T-cell (primary cell): ENCODE results near the gene OR10H1. TPM values are rescaled to one million over a fixed set of nuclear protein-coding genes. Genes with fewer than 3 reads are reported as not detected.

Source experiments
- ATAC-seq, 4 experiments: fragments of 200-7000 bp in 3 of 4; fragments of 150-1000 bp in 1 of 4; cut with Tn5 transposase; replicated peaks in 1 of 4; 1 replicate in 3 of 4; 2 replicates in 1 of 4; pipeline ENCODE4 v1.10.0; 2021; ENCODE audit warnings: moderate library complexity in 3 of 4, mild to moderate bottlenecking in 2 of 4, moderate number of reproducible peaks in 1 of 4
- CTCF ChIA-PET, 2 donors: fragments of 300-600 bp; sonication (Branson Sonifier 250); formaldehyde crosslinking; loops; one replicate each; lab custom pipeline; 2022; ENCODE audit warnings: antibody characterized with exemption in 2 of 2; lab: Charles Lee
- POLR2A ChIA-PET, 2 donors: fragments of 300-600 bp; sonication (Branson Sonifier 250); formaldehyde crosslinking; loops; one replicate each; lab custom pipeline; 2022; ENCODE audit warnings: antibody characterized with exemption in 2 of 2; lab: Charles Lee
- DNase-seq, 35 experiments: peaks; one replicate each; pipeline versions ENCODE4 v3.0.0 to v3.0.0-alpha.2; 2013 to 2023
- H3K27ac ChIP-seq: one replicate; pipeline ENCODE4 v1.5.1; 2013; ENCODE audit warnings: low read length
- H3K27me3 ChIP-seq, 2 experiments: replicated peaks in 1 of 2; 1 replicate in 1 of 2; 2 replicates in 1 of 2; pipeline versions ENCODE4 v1.6.1 to v1.7.0; 2013; ENCODE audit warnings: low read length in 1 of 2, mixed read lengths in 1 of 2; ENCODE audit not compliant: control insufficient read depth in 2 of 2, insufficient read depth in 2 of 2; ENCODE audit errors: extremely low read depth in 1 of 2
- H3K36me3 ChIP-seq, 2 donors: 1 replicate in 1 of 2; 2 replicates in 1 of 2; pipeline versions ENCODE4 v1.6.1 to v1.7.0; 2013; ENCODE audit warnings: low read length in 1 of 2; ENCODE audit not compliant: control insufficient read depth in 2 of 2, insufficient read depth in 1 of 2; ENCODE audit errors: extremely low read depth in 1 of 2
- H3K4me1 ChIP-seq, 2 experiments: 1 replicate in 1 of 2; 2 replicates in 1 of 2; pipeline versions ENCODE4 v1.6.1 to v1.7.0; 2013; ENCODE audit warnings: low read length in 2 of 2, mixed read lengths in 1 of 2; ENCODE audit not compliant: insufficient read depth in 2 of 2, control insufficient read depth in 1 of 2; ENCODE audit errors: extremely low read depth in 1 of 2
- H3K4me3 ChIP-seq, 2 donors: 1 replicate in 1 of 2; 2 replicates in 1 of 2; pipeline versions ENCODE4 v1.5.1 to v1.7.0; 2013; ENCODE audit warnings: mild to moderate bottlenecking in 2 of 2, low read length in 1 of 2, moderate library complexity in 1 of 2; ENCODE audit not compliant: control insufficient read depth in 1 of 2; ENCODE audit errors: extremely low read depth in 1 of 2
- H3K9me3 ChIP-seq: 2 replicates; pipeline ENCODE4 v1.7.0; 2013
- H3K27ac Mint-ChIP-seq, 2 donors: one replicate each; pipeline ENCODE4 v1.8.0; 2020 to 2021; ENCODE audit warnings: mild to moderate bottlenecking in 2 of 2, mixed read lengths in 2 of 2
- H3K27me3 Mint-ChIP-seq, 2 donors: one replicate each; pipeline ENCODE4 v1.8.0; 2021 to 2022; ENCODE audit warnings: mixed read lengths in 2 of 2
- H3K36me3 Mint-ChIP-seq: one replicate; pipeline ENCODE4 v1.8.0; 2021; ENCODE audit warnings: mixed read lengths
- H3K4me1 Mint-ChIP-seq, 3 donors: one replicate each; pipeline ENCODE4 v1.8.0; 2020 to 2022; ENCODE audit warnings: mixed read lengths in 3 of 3, mild to moderate bottlenecking in 1 of 3
- H3K4me3 Mint-ChIP-seq, 3 donors: one replicate each; pipeline ENCODE4 v1.8.0; 2020 to 2022; ENCODE audit warnings: mild to moderate bottlenecking in 3 of 3, mixed read lengths in 3 of 3, moderate library complexity in 3 of 3
- H3K9me3 Mint-ChIP-seq, 3 donors: one replicate each; pipeline ENCODE4 v1.8.0; 2020 to 2022; ENCODE audit warnings: mixed read lengths in 3 of 3
- WGBS: methylation state at CpG from one replicate; pipeline ENCODE4 v1.1.5; 2013; ENCODE audit warnings: missing lambda C conversion rate; ENCODE audit not compliant: insufficient coverage; 5-methylcytosine and 5-hydroxymethylcytosine counted together
- total RNA-seq, 35 experiments: library from RNA in 6 of 35; stranded (reverse) in 6 of 35; fragments of 120-200 nt in 1 of 35; gene quantifications; one replicate each; pipeline versions ENCODE4 v1.2.1 to v1.2.4 and lab custom pipeline; 2013 to 2026

Gene OR10H1
- total RNA-seq, 5 donors from 2014 or later (not counting 1 experiment from before 2014, with no cell fraction given), result 0.16 TPM; not detected in 4

GRCh38 chr19:15781661-15782060 is 33.8 kb downstream of the OR10H1 start:
- Mint-ChIP-seq H3K27ac (no peak overlapping the region), H3K36me3 (no peaks in the 10 kb centered on the region), H3K9me3 (no peaks in the 10 kb centered on the region), H3K27me3 (peaks cover under 1 to 9% of the 10 kb centered on the region in 2 donors), H3K4me1 (peaks cover 0 to 8% (median 4%) of the 10 kb centered on the region in 3 donors), H3K4me3 (no peak overlapping the region)
- Histone ChIP-seq H3K4me1 (no peaks in the 10 kb centered on the region), H3K27me3 (peaks cover 0 to 18% of the 10 kb centered on the region in 2 experiments), H3K9me3 (no peaks in the 10 kb centered on the region), H3K4me3 (no peak overlapping the region), H3K27ac (no peak overlapping the region), H3K36me3 (no peaks in the 10 kb centered on the region)
- POLR2A ChIA-PET, result no interaction called here
- CTCF ChIA-PET, result no interaction called here
- ATAC-seq, result no peak
- DNase-seq, result no peak
- WGBS, result 71% methylated on average over 1 of the region's 5 CpGs

DNA sequence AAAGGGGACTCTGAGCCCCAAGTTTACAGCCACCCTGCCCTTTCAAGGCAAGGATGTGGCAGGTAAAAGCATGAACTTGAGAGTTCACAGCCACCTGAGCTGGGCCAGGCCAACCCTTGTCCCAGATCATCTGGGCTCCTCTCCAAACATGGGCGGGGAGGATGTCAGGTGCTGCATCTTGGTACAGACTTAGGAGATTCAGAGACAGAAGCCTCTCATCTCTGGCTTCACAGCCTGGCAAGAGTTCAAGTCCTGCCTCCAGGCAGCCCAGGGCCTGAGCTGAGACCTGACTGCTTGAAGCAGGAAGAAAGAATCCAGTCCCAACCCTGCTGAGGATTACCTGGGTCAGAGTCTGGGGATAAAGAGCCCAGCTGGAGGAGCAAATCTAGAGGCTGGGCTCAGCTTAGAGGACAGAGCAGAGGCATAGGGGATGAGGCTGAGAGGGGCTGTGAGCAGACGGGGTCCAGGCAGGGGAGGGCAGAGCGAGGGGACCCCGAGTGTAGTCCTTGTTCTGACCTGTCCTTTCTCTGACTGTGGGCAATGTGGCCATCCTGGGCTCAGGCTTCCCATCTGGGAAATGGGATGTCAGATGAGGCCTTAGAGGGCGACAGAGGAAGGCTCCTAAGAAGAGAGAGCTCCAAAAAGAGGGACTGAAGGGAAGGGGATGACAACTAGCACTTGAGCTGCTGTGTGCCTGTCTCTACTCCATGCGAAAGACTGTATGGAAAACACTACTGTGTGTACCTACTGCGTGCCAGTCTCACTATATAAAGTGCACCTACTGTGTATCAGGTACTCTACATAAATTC is 34.6 kb downstream of the OR10H1 start:
- no peak overlapping the region for H3K27ac ChIP-seq
- H3K9me3 Mint-ChIP-seq, result no peaks in the 10 kb centered on the region
- H3K27me3 Mint-ChIP-seq, result peaks cover 8 to 15% of the 10 kb centered on the region in 2 donors
- peak in 3 of 35 experiments; percentile 1 to 5 (median 4) for DNase-seq
- ChIA-PET CTCF (no interaction called here), POLR2A (no interaction called here)
- 77% methylated on average over 6 of the region's 7 CpGs for WGBS
- H3K27ac Mint-ChIP-seq, result peak overlapping the region; percentile 27 to 39
- no peaks in the 10 kb centered on the region for H3K36me3 Mint-ChIP-seq
- peak in 2 of 4 experiments; percentile 33 to 40 for ATAC-seq
- H3K9me3 ChIP-seq, result no peaks in the 10 kb centered on the region
- H3K4me3 ChIP-seq, result no peak overlapping the region
- H3K4me1 Mint-ChIP-seq, result peaks cover 0 to 8% (median 4%) of the 10 kb centered on the region in 3 donors
- H3K4me1 ChIP-seq, result no peaks in the 10 kb centered on the region
- H3K27me3 ChIP-seq, result peaks cover 0 to 19% of the 10 kb centered on the region in 2 experiments
- H3K4me3 Mint-ChIP-seq, result no peak overlapping the region
- H3K36me3 ChIP-seq, result no peaks in the 10 kb centered on the region

DNA sequence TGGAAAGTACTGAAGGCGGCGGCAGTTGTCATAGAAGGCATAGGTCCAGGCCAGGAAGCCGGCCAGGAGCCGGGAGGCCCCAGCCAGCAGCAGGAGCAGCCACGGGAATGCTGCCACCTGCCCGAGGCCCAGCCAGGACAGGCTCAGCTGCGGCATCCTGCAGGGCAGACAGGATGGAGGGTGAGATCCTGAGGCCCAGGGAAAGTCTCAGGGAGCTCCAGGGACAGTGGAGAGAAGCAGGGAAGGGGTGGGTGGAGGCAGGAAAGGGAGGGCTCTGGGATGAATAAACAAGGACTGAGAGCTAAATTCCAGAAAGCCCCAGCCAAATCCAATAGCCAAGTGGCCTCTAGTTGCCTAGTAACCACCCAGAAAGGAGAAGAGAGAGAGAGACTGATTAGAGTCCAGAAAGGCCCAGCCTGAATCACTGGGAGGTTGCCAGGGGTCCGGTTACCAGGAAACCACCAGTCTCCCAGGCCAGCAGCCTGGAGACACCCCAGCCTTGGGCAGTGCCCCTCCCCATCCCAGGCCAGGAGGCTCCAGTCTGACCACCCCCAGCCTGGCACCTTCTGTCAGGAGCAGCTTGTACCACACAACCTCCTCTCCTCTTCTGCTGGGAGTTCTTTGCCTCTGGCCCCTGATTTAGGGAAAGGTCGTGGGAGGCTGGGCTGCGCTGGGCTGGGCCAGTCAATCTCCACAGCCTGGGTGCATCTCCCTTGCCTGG is 35.5 kb downstream of the OR10H1 start:
- Mint-ChIP-seq H3K9me3 (no peaks in the 10 kb centered on the region), H3K36me3 (no peaks in the 10 kb centered on the region), H3K27me3 (peaks cover 13 to 20% of the 10 kb centered on the region in 2 donors), H3K27ac (no peak overlapping the region), H3K4me1 (peaks cover 0 to 8% (median 4%) of the 10 kb centered on the region in 3 donors), H3K4me3 (no peak overlapping the region)
- no peak for DNase-seq
- no peaks in the 10 kb centered on the region for H3K36me3 ChIP-seq
- peaks cover 0 to 19% of the 10 kb centered on the region in 2 experiments for H3K27me3 ChIP-seq
- 64% methylated on average over 8 of the region's 10 CpGs for WGBS
- ATAC-seq, result no peak
- H3K4me1 ChIP-seq, result no peaks in the 10 kb centered on the region
- ChIA-PET POLR2A (no interaction called here), CTCF (no interaction called here)
- no peaks in the 10 kb centered on the region for H3K9me3 ChIP-seq
- H3K27ac ChIP-seq, result no peak overlapping the region
- no peak overlapping the region for H3K4me3 ChIP-seq

DNA sequence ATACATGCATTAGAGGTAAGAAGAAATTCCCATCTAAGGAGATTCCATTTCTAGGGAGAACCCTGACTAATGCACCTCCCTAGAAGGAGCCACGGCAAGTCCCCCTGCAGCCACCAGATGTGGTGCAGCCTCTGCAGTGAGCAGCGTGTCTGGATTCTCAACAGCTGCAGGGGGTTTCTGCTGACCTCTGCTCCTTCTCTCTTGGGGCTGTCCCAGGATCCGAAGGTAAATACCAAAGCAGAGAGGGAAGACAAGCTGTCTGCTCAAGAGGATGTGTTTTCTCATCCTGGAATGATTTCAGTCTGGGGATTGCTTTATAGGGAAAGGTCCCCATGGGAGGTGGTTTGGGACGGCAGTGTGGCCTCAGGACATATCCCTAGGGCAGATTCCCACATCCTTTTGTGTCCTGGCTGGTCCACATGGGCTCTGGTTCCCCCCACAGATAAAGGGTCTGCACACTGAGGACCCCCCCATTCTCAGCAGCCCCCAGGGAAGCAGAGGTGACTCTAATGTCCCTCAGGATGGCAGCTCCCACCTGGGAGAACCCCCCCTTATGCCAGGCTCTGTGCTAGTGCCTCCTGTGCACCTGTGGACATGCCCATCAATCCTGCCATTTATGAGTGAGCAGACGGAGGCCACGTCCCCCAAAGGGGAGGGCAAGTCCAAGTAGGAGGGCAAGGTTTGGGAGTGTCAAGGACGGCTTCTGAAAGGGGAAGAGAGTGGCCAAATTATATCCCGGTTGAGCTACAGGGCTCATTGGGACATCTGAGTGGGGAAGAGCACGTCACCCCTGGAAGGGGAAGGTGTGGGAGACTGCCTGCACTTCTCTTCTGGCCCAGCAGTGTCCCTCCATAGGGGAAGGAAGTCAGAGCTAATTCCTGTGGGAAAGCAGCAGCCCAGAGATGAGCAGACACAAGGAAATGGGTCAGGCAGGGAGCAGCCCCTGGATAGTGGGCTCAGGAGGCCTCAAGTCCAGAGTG is 38.2 kb downstream of the OR10H1 start:
- H3K9me3 Mint-ChIP-seq, result no peaks in the 10 kb centered on the region
- CTCF ChIA-PET, result no interaction called here
- ATAC-seq, result no peak
- 44% methylated on average over 9 of the region's 9 CpGs for WGBS
- Histone ChIP-seq H3K36me3 (no peaks in the 10 kb centered on the region), H3K4me3 (no peak overlapping the region), H3K9me3 (no peaks in the 10 kb centered on the region), H3K27me3 (peaks cover 0 to 23% of the 10 kb centered on the region in 2 experiments), H3K27ac (no peak overlapping the region), H3K4me1 (no peaks in the 10 kb centered on the region)
- no peak for DNase-seq
- peaks cover 27 to 29% of the 10 kb centered on the region in 2 donors for H3K27me3 Mint-ChIP-seq
- peak overlapping the region in 1 of 2 donors; percentile 6 for H3K27ac Mint-ChIP-seq
- H3K4me3 Mint-ChIP-seq, result no peak overlapping the region
- peaks cover 0 to 8% (median 4%) of the 10 kb centered on the region in 3 donors for H3K4me1 Mint-ChIP-seq
- POLR2A ChIA-PET, result no interaction called here
- H3K36me3 Mint-ChIP-seq, result no peaks in the 10 kb centered on the region

GRCh38 chr19:15776264-15776663 is 39.2 kb downstream of the OR10H1 start:
- Histone ChIP-seq H3K36me3 (no peaks in the 10 kb centered on the region), H3K27ac (no peak overlapping the region), H3K9me3 (no peaks in the 10 kb centered on the region), H3K27me3 (peaks cover 0 to 22% of the 10 kb centered on the region in 2 experiments), H3K4me3 (no peak overlapping the region), H3K4me1 (no peaks in the 10 kb centered on the region)
- ATAC-seq, result no peak
- Mint-ChIP-seq H3K4me1 (peaks cover 0 to 8% (median 4%) of the 10 kb centered on the region in 3 donors), H3K27ac (no peak overlapping the region), H3K4me3 (no peak overlapping the region), H3K27me3 (peaks cover 36 to 38% of the 10 kb centered on the region in 2 donors), H3K36me3 (no peaks in the 10 kb centered on the region), H3K9me3 (no peaks in the 10 kb centered on the region)
- no peak for DNase-seq
- ChIA-PET CTCF (no interaction called here), POLR2A (no interaction called here)
- WGBS, result 100% methylated on average over 1 of the region's 4 CpGs

DNA sequence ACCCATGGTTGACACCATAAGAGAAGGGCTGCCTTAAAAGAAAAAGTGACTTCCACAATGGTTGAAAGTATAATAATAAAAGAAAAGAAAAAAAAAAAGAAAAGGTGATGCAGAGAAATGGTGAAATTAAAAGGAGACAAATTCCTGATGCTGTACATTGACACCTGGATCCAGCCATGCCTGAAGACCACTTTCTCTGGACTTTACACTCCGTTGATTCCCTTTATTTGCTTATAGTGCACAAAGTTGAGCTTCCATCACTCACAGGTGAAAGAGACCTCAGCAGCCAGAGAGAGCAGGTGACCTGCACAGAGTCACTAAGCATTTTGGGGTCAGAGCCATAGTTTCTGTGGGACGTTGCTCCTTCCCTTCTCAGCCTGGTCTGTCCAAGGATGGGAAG is 40.2 kb downstream of the OR10H1 start:
- ATAC-seq, result no peak
- Histone ChIP-seq H3K4me3 (no peak overlapping the region), H3K27me3 (peaks cover 0 to 22% of the 10 kb centered on the region in 2 experiments), H3K27ac (no peak overlapping the region), H3K9me3 (no peaks in the 10 kb centered on the region), H3K4me1 (no peaks in the 10 kb centered on the region), H3K36me3 (no peaks in the 10 kb centered on the region)
- H3K36me3 Mint-ChIP-seq, result no peaks in the 10 kb centered on the region
- no peak overlapping the region for H3K27ac Mint-ChIP-seq
- H3K9me3 Mint-ChIP-seq, result no peaks in the 10 kb centered on the region
- no peak for DNase-seq
- WGBS, result no CpG with 5 or more reads among the region's 2 CpGs
- no peak overlapping the region for H3K4me3 Mint-ChIP-seq
- ChIA-PET CTCF (no interaction called here), POLR2A (no interaction called here)
- peaks cover 44 to 46% of the 10 kb centered on the region in 2 donors for H3K27me3 Mint-ChIP-seq
- no peaks in the 10 kb centered on the region for H3K4me1 Mint-ChIP-seq
